HCT116 (cell line): ENCODE measurements around the gene RPS6KA6. TPM values are rescaled to one million over a fixed set of nuclear protein-coding genes. Genes with fewer than 3 reads are reported as not detected.

Experiments
- ATAC-seq: fragments of 200-7000 bp; cut with Tn5 transposase; 2 replicates; pipeline ENCODE4 v1.9.1; 2020; ENCODE audit warnings: mild to moderate bottlenecking, moderate library complexity
- BruUV-seq: library from RNA; stranded (reverse); fragments of 400-500 nt; replicated peaks from 2 replicates; lab custom pipeline; 2021; lab: Mats Ljungman, UMichigan
- CTCF ChIA-PET: fragments of 300-600 bp; sonication (Branson Sonifier 250); formaldehyde crosslinking; loops from one replicate; lab custom pipeline; 2021; ENCODE audit warnings: antibody characterized with exemption; lab: Charles Lee
- POLR2A ChIA-PET: fragments of 300-600, 350-600 bp; sonication (Branson Sonifier 250); formaldehyde crosslinking; loops from one replicate; lab custom pipeline; 2021; ENCODE audit warnings: antibody characterized with exemption; lab: Charles Lee
- RAD21 ChIA-PET, 2 experiments: fragments of 300-600 bp; sonication (Branson Sonifier 250); formaldehyde crosslinking; loops; one replicate each; lab custom pipeline; 2023; ENCODE audit warnings: low total read pairs in 2 of 2; ENCODE audit not compliant: uncharacterized antibody in 2 of 2, unreplicated experiment in 2 of 2, low non-redundant PET in 1 of 2; lab: Charles Lee
- DNase-seq: peaks from one replicate; pipeline ENCODE4 v3.0.0-alpha.2; 2010; ENCODE audit warnings: low read depth, low spot score
- H2AFZ ChIP-seq: fragments of 200-600 bp; shearing (Covaris generic), sonication (generic); 2 replicates; pipeline ENCODE4 v1.6.1; 2017; ENCODE audit warnings: low read depth, mixed run types, mixed read lengths, antibody characterized with exemption, low read length; ENCODE audit not compliant: poor library complexity, severe bottlenecking
- H3K27ac ChIP-seq: 2 replicates; pipeline ENCODE4 v1.5.1; 2012; ENCODE audit warnings: low read depth, low read length
- H3K27me3 ChIP-seq: fragments of 200-600 bp; sonication (generic); 2 replicates; pipeline ENCODE4 v1.6.1; 2016; ENCODE audit warnings: mixed run types, low read length, mixed read lengths; ENCODE audit not compliant: insufficient read depth
- H3K36me3 ChIP-seq, 2 experiments: fragments of 200-500 bp in 1 of 2; fragments of 200-600 bp in 1 of 2; sonication (Bioruptor generic) in 1 of 2; sonication (generic) in 1 of 2; 2 replicates each; pipeline versions ENCODE4 v1.5.1 to v1.6.1; 2014 to 2016; ENCODE audit warnings: low read length in 2 of 2, inconsistent platforms in 1 of 2, mixed read lengths in 1 of 2, mixed run types in 1 of 2; ENCODE audit not compliant: insufficient read depth in 2 of 2, control insufficient read depth in 1 of 2
- H3K4me1 ChIP-seq, 2 experiments: fragments of 200-600 bp in 1 of 2; sonication (generic) in 1 of 2; 2 replicates each; pipeline versions ENCODE4 v1.5.1 to v1.6.1; 2012 to 2017; ENCODE audit warnings: low read length in 2 of 2, inconsistent platforms in 1 of 2, mild to moderate bottlenecking in 1 of 2, mixed read lengths in 1 of 2, mixed run types in 1 of 2, moderate library complexity in 1 of 2; ENCODE audit not compliant: insufficient read depth in 2 of 2, control insufficient read depth in 1 of 2
- H3K4me2 ChIP-seq: fragments of 200-600 bp; sonication (generic); 2 replicates; pipeline ENCODE4 v1.6.1; 2017; ENCODE audit warnings: mixed run types, low read length, mixed read lengths
- H3K4me3 ChIP-seq, 2 experiments: fragments of 200-600 bp in 1 of 2; sonication (generic) in 1 of 2; replicated peaks in 1 of 2; 2 replicates each; pipeline ENCODE4 v1.5.1; 2011 to 2016; ENCODE audit warnings: low read length in 2 of 2, control low read depth in 1 of 2, low read depth in 1 of 2, mild to moderate bottlenecking in 1 of 2, mixed read lengths in 1 of 2, mixed run types in 1 of 2
- H3K79me2 ChIP-seq: fragments of 200-600 bp; sonication (generic); 2 replicates; pipeline ENCODE4 v1.6.1; 2017; ENCODE audit warnings: mild to moderate bottlenecking, mixed run types, low read length, moderate library complexity, mixed read lengths; ENCODE audit not compliant: insufficient read depth
- H3K9ac ChIP-seq: fragments of 200-600 bp; sonication (generic); 2 replicates; pipeline ENCODE4 v1.6.1; 2016; ENCODE audit warnings: low read length, mixed read lengths
- H3K9me2 ChIP-seq: fragments of 200-600 bp; sonication (generic), shearing (Covaris generic); 2 replicates; pipeline ENCODE4 v1.6.1; 2017; ENCODE audit warnings: mixed run types, mild to moderate bottlenecking, moderate library complexity; ENCODE audit not compliant: insufficient read depth
- H3K9me3 ChIP-seq, 2 experiments: fragments of 200-500 bp in 1 of 2; fragments of 200-600 bp in 1 of 2; sonication (Bioruptor generic) in 1 of 2; sonication (generic) in 1 of 2; 2 replicates each; pipeline ENCODE4 v1.6.1; 2014 to 2017; ENCODE audit warnings: low read length in 2 of 2, mixed read lengths in 2 of 2, inconsistent platforms in 1 of 2, low read depth in 1 of 2, mild to moderate bottlenecking in 1 of 2, mixed run types in 1 of 2, moderate library complexity in 1 of 2; ENCODE audit not compliant: control insufficient read depth in 1 of 2, insufficient read depth in 1 of 2
- H4K20me1 ChIP-seq: fragments of 200-600 bp; sonication (generic), shearing (Covaris generic); 2 replicates; pipeline ENCODE4 v1.6.1; 2017; ENCODE audit warnings: mixed run types, mild to moderate bottlenecking, moderate library complexity; ENCODE audit not compliant: insufficient read depth
- CBX3 ChIP-seq: IDR thresholded peaks from 2 replicates; pipeline ENCODE4 v1.6.1; 2012; ENCODE audit warnings: low read depth
- EGR1 ChIP-seq: IDR thresholded peaks from 2 replicates; pipeline ENCODE4 v1.6.1; 2012; ENCODE audit warnings: low read depth
- FOSL1 ChIP-seq: IDR thresholded peaks from 2 replicates; pipeline ENCODE4 v1.6.1; 2012; ENCODE audit warnings: low read depth
- JUND ChIP-seq: IDR thresholded peaks from 2 replicates; pipeline ENCODE4 v1.6.1; 2012
- MAX ChIP-seq: IDR thresholded peaks from 2 replicates; pipeline ENCODE4 v1.6.1; 2012
- POLR2A ChIP-seq: IDR thresholded peaks from 2 replicates; pipeline ENCODE4 v1.7.0; 2011; ENCODE audit warnings: borderline replicate concordance; ENCODE audit not compliant: insufficient read depth, insufficient read length; ENCODE audit errors: extremely low read depth
- POLR2AphosphoS5 ChIP-seq: IDR thresholded peaks from 2 replicates; pipeline ENCODE4 v1.6.1; 2011; ENCODE audit warnings: mild to moderate bottlenecking, low read depth, low read length, moderate library complexity
- SIN3A ChIP-seq: IDR thresholded peaks from 2 replicates; pipeline ENCODE4 v1.6.1; 2012; ENCODE audit warnings: low read depth
- SP1 ChIP-seq: IDR thresholded peaks from 2 replicates; pipeline ENCODE4 v1.6.1; 2012; ENCODE audit warnings: low read depth
- YY1 ChIP-seq: IDR thresholded peaks from 2 replicates; pipeline ENCODE4 v1.6.1; 2011; ENCODE audit warnings: low read length, low read depth, moderate library complexity, mild to moderate bottlenecking; ENCODE audit not compliant: insufficient replicate concordance; ENCODE audit errors: extremely low read depth
- intact Hi-C: fragments of 100-400 bp; cut with micrococcal nuclease; formaldehyde crosslinking; loops from 2 replicates; pipeline ENCODE4 v1.10.0; 2022
- total RNA-seq: library from RNA; stranded (reverse); gene quantifications from one replicate; pipeline ENCODE4 v1.2.1, GENCODE V29; 2021; ENCODE audit not compliant: unreplicated experiment
- TF ChIP-seq, protein P1 (sequence below): IDR thresholded peaks from 2 replicates; pipeline ENCODE4 v1.6.1; 2012; ENCODE audit warnings: low read depth
- TF ChIP-seq, protein P2 (sequence below): IDR thresholded peaks from 2 replicates; pipeline ENCODE4 v1.6.1; 2011; ENCODE audit warnings: mild to moderate bottlenecking, low read length, moderate library complexity; ENCODE audit not compliant: insufficient replicate concordance; ENCODE audit errors: extremely low read depth

The RPS6KA6 gene
- total RNA-seq, 1 experiment from 2014 or later: not detected

- H3K9me2 ChIP-seq: no peaks in the 10 kb centered on the region
- H3K4me3 ChIP-seq: no peak overlapping the region
- DNase-seq (no peak), ATAC-seq (no peak)
- intact Hi-C loops: no loop called here
- TF ChIP-seq CBX3: no peak
- no peak for TF ChIP-seq SP1
- TF ChIP-seq POLR2A: no peak
- TF ChIP-seq, protein P1, sequence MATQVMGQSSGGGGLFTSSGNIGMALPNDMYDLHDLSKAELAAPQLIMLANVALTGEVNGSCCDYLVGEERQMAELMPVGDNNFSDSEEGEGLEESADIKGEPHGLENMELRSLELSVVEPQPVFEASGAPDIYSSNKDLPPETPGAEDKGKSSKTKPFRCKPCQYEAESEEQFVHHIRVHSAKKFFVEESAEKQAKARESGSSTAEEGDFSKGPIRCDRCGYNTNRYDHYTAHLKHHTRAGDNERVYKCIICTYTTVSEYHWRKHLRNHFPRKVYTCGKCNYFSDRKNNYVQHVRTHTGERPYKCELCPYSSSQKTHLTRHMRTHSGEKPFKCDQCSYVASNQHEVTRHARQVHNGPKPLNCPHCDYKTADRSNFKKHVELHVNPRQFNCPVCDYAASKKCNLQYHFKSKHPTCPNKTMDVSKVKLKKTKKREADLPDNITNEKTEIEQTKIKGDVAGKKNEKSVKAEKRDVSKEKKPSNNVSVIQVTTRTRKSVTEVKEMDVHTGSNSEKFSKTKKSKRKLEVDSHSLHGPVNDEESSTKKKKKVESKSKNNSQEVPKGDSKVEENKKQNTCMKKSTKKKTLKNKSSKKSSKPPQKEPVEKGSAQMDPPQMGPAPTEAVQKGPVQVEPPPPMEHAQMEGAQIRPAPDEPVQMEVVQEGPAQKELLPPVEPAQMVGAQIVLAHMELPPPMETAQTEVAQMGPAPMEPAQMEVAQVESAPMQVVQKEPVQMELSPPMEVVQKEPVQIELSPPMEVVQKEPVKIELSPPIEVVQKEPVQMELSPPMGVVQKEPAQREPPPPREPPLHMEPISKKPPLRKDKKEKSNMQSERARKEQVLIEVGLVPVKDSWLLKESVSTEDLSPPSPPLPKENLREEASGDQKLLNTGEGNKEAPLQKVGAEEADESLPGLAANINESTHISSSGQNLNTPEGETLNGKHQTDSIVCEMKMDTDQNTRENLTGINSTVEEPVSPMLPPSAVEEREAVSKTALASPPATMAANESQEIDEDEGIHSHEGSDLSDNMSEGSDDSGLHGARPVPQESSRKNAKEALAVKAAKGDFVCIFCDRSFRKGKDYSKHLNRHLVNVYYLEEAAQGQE: no peak
- no peak for TF ChIP-seq SIN3A
- TF ChIP-seq MAX: no peak
- TF ChIP-seq, protein P2, sequence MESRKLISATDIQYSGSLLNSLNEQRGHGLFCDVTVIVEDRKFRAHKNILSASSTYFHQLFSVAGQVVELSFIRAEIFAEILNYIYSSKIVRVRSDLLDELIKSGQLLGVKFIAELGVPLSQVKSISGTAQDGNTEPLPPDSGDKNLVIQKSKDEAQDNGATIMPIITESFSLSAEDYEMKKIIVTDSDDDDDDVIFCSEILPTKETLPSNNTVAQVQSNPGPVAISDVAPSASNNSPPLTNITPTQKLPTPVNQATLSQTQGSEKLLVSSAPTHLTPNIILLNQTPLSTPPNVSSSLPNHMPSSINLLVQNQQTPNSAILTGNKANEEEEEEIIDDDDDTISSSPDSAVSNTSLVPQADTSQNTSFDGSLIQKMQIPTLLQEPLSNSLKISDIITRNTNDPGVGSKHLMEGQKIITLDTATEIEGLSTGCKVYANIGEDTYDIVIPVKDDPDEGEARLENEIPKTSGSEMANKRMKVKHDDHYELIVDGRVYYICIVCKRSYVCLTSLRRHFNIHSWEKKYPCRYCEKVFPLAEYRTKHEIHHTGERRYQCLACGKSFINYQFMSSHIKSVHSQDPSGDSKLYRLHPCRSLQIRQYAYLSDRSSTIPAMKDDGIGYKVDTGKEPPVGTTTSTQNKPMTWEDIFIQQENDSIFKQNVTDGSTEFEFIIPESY: no peak
- no peak for TF ChIP-seq EGR1
- TF ChIP-seq YY1: no peak
- no peak for TF ChIP-seq JUND
- no peak for TF ChIP-seq FOSL1
- no peak for TF ChIP-seq POLR2AphosphoS5
- no peak overlapping the region for H3K9ac ChIP-seq
- no peaks in the 10 kb centered on the region for H4K20me1 ChIP-seq
- no peaks in the 10 kb centered on the region for H3K36me3 ChIP-seq
- ChIA-PET CTCF (no interaction called here), POLR2A (no interaction called here), RAD21 (no interaction called here)
- no peaks in the 10 kb centered on the region for H3K79me2 ChIP-seq
- no peak overlapping the region for H3K4me2 ChIP-seq
- H2AFZ ChIP-seq: no peak overlapping the region
- H3K27me3 ChIP-seq: no peaks in the 10 kb centered on the region
- no peak overlapping the region for H3K27ac ChIP-seq
- no peaks in the 10 kb centered on the region for H3K4me1 ChIP-seq
- no peaks in the 10 kb centered on the region; a peak in 1 of 4 replicates for H3K9me3 ChIP-seq
- BruUV-seq: no TSS peak
Observed at GRCh38 chrX:84123585-84123984, 64.4 kb downstream of the RPS6KA6 start.
